GM12874 (cell line): ENCODE data around the gene LDLR.

Experiments used
- CTCF ChIP-seq: IDR thresholded peaks from 2 replicates; pipeline ENCODE4 v1.5.1; 2011; ENCODE audit warnings: low read depth, mild to moderate bottlenecking, control low read depth, low read length, moderate library complexity; ENCODE audit not compliant: insufficient read depth

LDLR gene

GRCh38 chr19:11168568-11168967, 79.3 kb downstream of the LDLR start:
- TF ChIP-seq CTCF, result no peak

- TF ChIP-seq CTCF, result no peak
These were observed 80.8 kb downstream of the LDLR start for GRCh38 chr19:11169896-11170678.

- TF ChIP-seq CTCF, result no peak
These were observed 81.9 kb downstream of the LDLR start for GRCh38 chr19:11171144-11171543.

- no peak for TF ChIP-seq CTCF
These were observed 83.3 kb downstream of the LDLR start for GRCh38 chr19:11172576-11172975.

- TF ChIP-seq CTCF, result no peak
These were observed 84.4 kb downstream of the LDLR start for GRCh38 chr19:11173516-11174155.

GRCh38 chr19:11174336-11174735, 85.1 kb downstream of the LDLR start:
- no peak for TF ChIP-seq CTCF

- TF ChIP-seq CTCF, result no peak
These were observed 86.7 kb downstream of the LDLR start for GRCh38 chr19:11175920-11176319.
